KOPT-K1 (cell line): ENCODE data around the gene SLCO4A1.

ENCODE experiments used
- H3K27ac ChIP-seq: fragments of 200-600 bp; sonication (generic); 2 replicates; pipeline ENCODE4 v1.5.1; 2016; ENCODE audit warnings: antibody characterized with exemption, mild to moderate bottlenecking, low read depth, low read length; ENCODE audit not compliant: poor library complexity, severe bottlenecking
- H3K36me3 ChIP-seq: fragments of 200-600 bp; sonication (generic); 2 replicates; pipeline ENCODE4 v1.5.1; 2017; ENCODE audit warnings: antibody characterized with exemption, mild to moderate bottlenecking, low read length, moderate library complexity; ENCODE audit not compliant: insufficient read depth
- H3K9me3 ChIP-seq: fragments of 200-600 bp; sonication (generic); 2 replicates; pipeline ENCODE4 v1.5.1; 2017; ENCODE audit warnings: antibody characterized with exemption, low read length, mild to moderate bottlenecking; ENCODE audit not compliant: insufficient read depth, poor library complexity, severe bottlenecking

SLCO4A1 gene

DNA sequence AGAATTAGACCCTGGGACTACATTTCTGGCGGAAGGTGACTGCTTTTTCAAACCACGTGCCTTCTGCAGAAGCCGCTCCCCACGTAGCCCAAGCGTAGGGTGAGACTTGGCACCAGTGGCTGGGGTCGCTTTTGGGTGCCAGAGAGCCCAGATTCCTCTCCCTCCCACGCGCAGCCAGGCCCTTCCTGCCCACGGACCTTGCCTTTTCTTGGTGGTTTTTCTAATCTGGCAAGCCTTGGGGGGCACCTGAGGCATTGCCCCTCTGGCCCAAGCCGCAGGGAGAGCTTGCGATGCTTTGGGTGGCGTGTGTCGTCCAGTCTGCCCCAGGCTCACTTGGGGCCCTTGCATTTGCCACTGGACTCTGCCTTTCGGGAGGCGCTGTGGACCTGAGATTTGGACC, 3.3 kb downstream of the SLCO4A1 start:
- no peak overlapping the region for H3K27ac ChIP-seq
- H3K36me3 ChIP-seq, result peaks cover 63% of the 10 kb centered on the region
- H3K9me3 ChIP-seq, result no peaks in the 10 kb centered on the region

DNA sequence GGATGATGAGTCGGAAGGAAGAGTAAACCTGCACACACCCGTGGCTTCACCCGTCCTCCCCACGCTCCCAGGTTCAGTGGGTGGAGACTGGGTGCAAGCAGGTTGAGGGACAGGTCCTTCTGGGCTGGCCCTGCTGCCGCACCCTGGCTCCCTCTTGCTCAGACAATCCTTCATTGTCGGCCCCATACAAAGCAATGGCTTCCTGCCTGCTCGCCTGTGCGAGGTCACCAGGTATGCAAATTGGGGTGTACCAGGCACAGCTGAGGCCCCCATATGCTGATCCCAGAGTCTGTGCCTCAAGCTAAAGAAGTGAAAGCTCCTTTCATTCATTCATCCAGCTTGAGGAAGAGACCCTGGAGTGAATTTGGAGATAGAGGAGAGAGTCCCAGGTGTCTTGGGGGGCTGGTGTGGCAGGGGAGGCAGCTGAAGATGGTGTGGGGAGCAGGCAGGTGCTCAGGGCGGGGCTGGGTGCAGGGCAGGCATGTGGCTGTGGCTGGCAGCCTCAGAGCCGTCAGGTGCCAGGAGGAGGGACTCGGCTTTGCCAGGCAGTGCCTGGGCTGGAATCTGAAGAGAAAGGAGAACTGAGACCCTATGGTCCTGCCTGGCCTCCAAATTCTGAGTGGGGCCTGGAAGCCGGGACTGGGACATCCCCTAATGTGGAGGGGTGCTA, 4.7 kb downstream of the SLCO4A1 start:
- Histone ChIP-seq H3K36me3 (peaks cover 74% of the 10 kb centered on the region), H3K9me3 (no peaks in the 10 kb centered on the region), H3K27ac (no peak overlapping the region)

DNA sequence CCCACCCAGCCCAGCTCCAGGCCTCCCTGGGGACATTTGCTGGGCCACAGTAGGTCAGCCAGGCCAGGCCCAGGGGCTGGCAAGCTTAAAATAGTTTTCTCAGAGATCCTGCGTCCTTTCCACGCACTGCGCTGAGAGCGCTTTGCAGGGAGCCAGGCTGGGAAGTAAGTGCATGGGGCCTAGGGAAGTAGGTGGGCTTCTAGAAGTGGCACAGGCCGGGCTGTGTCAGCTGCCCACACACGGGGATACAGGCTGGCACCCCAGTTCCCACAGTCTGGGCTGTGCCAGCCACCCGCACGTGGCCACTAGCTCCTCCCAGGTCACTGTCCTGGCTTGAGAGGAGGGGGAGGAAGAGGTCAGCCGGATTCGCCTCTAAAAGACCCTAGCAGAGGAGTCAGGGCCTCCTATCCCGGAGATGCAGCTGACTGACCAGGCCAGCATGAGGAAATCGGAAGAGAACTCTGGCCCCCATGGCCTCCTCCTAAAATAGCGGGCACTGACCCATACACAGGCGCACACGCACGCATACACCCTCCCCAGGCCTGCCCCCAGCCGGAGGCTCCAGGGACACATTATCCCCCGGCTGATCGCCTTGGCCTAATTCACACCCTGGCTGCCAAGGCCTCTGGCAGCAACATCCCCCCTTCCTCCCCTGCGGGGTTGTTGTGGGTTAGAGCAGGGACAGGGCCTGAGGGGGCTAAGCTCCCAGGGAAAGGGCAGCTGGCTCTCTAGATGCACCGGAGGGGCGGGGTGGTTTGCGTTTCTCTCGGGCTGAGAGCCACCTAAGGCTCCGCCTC, 5.4 kb downstream of the SLCO4A1 start:
- Histone ChIP-seq H3K9me3 (no peaks in the 10 kb centered on the region), H3K27ac (no peak overlapping the region), H3K36me3 (peaks cover 82% of the 10 kb centered on the region)

DNA sequence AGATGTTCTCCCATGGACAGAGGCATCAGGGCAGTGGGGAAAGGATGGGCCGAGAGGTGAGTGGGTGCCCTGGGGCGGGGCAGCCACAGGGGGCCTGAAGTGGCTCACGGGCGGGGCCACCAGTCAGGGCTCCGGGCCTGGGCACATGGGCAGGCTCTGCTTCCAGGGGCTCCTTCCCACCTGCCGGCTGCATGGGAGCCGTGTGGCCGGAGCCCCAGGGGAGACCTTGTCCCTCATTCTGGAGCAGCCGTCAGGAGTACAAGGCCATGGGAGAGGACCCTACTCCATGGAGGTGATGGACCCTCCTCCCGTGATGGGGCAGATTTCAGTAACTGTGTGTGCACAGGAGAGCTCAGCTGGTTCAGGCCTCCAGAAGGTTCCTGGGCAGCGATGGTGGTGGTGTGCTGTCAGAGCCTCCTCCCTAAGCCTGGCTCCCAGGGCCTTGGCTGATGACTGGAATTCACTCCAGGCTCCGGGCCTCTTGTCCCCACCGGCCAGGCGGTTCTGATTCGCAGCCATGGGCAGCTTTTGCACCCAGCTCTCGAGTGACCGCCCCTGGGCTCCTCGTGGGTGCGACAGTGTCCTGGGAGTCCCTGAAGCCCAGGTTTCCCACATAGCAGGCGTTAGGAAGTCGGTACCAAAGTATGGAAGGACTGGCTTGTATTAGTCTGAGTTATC, 6.2 kb downstream of the SLCO4A1 start:
- Histone ChIP-seq H3K27ac (no peak overlapping the region), H3K9me3 (no peaks in the 10 kb centered on the region), H3K36me3 (peaks cover 88% of the 10 kb centered on the region)

DNA sequence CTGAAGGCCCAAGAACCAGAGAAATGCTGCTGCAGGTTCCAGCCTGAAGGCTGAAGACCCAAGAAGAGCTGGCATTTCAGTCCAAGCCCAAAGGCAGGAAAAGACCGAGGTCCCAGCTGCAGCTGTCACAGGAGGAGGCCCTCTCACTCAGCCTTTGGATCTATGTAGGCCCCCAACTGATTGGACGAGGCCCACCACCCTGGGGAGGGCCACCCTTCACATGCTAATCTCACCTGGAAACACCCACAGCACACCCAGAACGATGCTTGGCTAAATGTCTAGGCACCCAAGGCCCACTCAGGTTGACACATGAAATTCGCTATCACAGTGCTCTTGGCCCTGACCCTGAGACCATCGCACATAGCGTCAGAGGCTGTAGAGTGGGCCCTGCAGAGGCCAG, 6.8 kb downstream of the SLCO4A1 start:
- peaks cover 85% of the 10 kb centered on the region for H3K36me3 ChIP-seq
- H3K27ac ChIP-seq, result no peak overlapping the region
- H3K9me3 ChIP-seq, result no peaks in the 10 kb centered on the region

DNA sequence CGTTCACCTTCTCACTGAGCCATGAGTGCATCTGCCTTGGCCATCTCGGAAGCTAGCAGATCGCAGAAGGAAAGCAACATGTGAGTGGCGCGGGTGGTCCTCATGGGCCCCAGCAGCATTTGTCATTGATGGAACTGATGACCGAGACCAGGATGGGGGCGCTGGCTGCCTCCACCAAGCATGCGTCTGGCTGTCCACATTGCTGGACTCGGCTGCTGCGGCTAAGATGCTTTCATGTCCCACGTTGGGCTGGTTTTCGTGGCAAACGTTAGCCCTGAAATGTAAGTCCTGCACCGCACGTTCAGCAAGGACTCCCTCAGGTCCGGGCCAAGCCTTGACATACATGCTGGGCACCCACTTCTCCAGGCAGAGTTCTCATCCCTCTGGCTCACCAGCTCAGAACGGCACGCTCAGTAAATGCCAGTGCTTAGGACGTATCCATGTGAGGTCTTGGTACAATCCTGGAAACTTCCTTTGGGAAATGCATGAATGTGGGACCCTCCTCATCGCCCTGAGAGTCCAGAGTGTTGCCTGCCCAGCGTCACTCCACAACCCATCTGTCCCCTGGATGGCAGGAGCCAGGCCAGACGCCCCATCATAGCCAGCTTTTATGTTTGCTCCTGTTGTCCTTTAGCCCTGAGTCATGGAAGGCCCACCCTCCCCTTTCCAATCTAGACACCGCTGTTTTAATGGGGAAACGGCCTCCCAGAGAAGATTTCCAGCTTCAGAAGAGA, 8.4 kb downstream of the SLCO4A1 start:
- H3K9me3 ChIP-seq, result no peaks in the 10 kb centered on the region
- H3K27ac ChIP-seq, result no peak overlapping the region
- peaks cover 79% of the 10 kb centered on the region for H3K36me3 ChIP-seq

DNA sequence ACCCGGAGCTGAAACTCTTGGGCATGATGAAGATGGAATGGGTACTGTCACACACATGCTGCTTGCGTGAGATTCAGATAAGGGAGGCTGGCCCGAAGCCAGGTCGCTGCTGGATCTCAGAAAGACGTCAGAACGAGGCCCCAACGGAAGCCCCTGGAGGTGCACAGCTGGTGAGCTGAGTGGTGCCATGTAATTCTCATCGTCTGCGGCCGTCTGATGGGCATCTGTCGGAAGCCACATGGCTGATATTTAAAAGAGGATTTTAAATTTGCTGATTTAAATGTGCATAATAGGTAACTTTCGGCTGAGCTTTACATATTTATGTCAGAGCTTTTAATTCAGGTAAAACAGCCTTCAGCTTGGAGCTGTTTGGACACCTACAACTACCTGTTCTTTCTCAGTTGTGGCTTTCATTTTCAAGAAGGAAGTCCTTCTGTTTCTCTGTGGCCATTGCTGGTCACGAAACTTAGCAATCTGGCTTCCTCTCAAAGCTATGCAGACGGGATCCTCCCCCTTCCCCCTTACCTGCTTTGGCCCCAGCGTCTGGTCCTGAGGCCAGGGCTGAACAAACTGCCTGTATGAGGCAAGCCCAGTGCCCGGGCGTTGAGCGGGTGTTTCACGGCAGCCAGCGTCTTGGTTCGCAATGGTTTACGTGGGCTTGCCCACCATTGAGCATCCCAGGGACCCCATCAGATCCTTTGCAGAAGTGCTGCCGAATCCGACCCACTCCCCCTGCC, 9.2 kb downstream of the SLCO4A1 start:
- Histone ChIP-seq H3K9me3 (no peaks in the 10 kb centered on the region), H3K27ac (no peak overlapping the region), H3K36me3 (peaks cover 85% of the 10 kb centered on the region)

DNA sequence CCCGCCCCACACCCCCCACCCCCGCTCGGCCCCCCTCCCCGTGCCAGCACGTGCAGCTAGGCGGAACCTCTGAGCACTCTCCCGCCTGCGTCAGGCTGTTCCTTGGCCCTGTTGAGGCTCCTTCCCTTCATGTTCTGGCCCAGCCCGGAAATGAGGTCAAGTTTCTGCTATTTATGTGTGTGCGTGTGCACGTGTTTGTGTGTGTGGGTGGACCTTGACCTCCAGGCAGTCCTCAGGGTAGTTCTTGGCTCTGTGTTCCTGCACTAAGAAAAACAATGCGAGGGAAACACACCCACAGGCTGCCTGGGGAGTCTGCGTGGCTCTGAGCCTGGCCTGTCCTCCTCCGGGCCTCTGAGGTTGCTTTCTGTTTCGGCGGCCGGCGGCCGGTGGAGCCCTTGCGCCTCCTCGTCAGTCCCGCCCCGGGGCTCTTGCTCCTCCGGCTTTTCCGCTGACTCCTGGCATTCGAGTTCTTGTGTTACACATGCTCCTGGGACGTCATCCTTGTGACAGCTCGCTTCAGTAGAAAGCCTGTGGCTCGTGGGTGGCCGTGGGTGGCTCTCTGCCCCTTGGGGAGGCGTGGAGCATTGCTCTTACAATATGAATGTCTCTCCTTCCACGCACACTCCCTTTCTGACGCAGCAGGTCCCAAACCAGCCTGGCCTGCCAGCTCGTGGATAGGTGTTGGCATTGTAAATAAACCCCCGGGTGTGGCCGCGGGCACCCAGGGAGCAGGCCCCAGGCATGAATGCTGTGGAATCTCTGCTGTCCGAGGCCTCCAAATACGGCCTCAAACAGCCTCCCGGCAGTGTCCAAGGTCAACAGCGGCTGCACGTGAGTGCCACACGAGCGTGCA, 10.0 kb downstream of the SLCO4A1 start:
- no peak overlapping the region for H3K27ac ChIP-seq
- no peaks in the 10 kb centered on the region for H3K9me3 ChIP-seq
- H3K36me3 ChIP-seq, result peaks cover 88% of the 10 kb centered on the region

DNA sequence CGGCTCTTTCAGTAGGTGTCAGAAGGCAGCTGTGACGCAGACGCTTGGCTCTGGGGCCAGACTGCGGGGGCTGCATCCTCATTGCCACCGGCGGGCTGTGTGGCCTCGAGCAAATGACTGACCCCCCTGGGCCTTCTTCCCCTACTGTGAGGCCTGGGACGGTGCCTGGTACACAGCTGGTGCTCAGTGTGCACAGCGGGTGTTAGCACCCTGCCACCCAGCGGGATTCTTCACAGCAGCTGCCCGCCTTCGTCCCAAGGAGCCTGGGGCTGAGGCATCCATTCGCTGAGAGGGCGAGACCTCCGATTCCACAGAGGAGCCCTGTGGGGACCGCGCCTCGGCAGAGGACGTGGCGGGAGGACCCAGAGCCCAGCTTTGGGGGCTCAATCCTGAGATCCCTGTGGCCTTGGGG, 10.6 kb downstream of the SLCO4A1 start:
- H3K27ac ChIP-seq, result no peak overlapping the region
- peaks cover 88% of the 10 kb centered on the region for H3K36me3 ChIP-seq
- no peaks in the 10 kb centered on the region for H3K9me3 ChIP-seq

DNA sequence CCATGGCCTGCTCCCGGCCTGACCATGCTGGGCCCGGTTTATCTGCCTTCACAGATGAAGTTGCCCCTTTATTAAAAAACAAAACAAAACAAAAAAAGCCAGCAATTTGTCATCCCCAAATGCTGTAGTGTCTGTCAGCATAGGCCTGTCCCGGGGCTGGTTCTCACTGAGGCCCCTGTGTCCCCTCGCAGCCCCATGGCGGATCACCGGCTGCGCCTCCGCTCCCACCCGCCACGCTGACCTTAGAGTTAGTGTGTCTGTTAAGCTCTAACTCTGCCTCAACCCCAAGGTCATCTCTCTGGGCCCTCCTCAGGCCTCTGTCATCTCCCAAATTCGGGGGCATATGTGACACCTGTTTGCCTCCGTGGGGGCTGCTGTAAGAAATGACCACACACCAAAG, 11.1 kb downstream of the SLCO4A1 start:
- Histone ChIP-seq H3K36me3 (peaks cover 88% of the 10 kb centered on the region), H3K27ac (no peak overlapping the region), H3K9me3 (no peaks in the 10 kb centered on the region)

DNA sequence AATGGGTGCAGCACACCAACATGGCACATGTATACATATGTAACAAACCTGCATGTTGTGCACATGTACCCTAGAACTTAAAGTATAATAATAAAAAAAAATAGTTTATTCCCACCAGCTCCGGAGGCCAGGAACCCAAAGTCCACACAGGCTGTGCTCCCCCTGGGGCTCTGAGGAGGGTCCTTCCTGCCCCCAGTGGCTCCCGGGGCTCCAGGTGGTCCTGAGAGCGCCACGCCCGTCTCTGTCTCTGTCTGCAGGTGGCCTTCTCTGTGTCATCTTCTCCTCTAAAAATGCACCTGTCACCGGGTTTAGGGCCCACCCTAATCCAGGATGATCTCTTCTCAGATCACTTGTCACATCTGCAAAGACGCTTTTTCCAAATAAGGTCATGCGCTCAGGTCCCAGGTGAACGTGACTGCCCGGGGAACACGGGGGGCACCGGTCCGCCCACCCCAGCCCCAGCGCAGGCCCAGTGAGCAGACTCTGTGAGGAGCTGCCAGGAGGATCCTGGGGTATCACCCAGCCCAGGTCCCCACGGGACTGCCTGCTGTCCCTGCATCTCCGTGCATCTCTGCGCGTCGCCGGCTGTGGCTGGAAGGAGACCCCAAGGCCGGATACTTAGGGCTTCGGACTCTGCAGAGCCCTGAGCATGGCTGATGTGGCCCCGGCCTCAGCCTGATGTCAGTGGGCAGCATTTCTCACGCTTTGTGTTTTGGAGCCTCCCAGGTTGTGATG, 11.8 kb downstream of the SLCO4A1 start:
- H3K27ac ChIP-seq, result no peak overlapping the region
- H3K9me3 ChIP-seq, result no peaks in the 10 kb centered on the region
- peaks cover 87% of the 10 kb centered on the region for H3K36me3 ChIP-seq

DNA sequence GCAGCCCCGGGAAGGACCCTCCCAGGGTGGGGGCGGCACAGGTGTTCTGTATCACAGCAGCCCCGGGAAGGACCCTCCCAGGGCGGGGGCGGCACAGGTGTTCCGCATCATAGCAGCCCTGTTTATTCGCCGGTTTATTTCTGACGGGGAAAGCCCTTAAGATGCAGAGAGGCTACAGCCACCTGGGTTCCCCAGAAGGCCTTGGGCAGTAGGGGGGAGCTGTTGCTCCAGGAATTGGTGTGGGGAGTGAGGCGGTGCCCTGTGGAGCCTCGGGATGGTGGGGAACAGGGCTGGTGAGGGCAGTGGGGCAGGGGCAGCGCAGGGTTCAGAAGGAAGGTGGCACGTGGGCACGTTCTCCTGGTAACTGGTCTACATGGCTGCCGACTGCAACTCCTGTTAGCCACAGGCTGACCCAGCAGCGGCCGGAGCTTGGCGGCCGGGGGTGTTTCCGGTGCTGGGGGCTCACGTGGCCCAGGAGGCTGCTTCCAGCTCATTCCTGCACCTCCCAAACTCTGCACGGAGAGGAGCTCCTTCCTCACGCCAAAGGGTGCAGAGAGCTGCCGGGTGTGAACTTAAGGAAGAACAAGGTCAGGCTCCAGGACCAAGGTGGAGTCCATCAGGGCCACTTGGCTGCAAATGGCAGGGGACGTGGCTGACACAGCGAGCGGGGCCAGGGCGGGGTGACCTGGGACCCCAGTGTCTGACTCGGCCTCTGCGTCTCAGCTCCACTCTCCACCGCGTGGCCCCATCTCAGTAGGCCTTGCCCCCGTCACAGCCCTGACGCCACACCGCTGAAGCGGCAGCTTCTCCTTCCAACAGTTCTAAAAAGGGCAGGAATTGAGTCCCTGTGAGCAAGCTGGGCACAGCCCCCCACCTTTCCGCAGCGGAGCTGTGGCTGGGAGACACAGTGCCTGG, 13.2 kb downstream of the SLCO4A1 start:
- Histone ChIP-seq H3K27ac (no peak overlapping the region), H3K9me3 (no peaks in the 10 kb centered on the region), H3K36me3 (peaks cover 82% of the 10 kb centered on the region)
